HepG2 (cell line): ENCODE results near the gene PPIA. TPM values are rescaled to one million over a fixed set of nuclear protein-coding genes. Genes with fewer than 3 reads are reported as not detected.

Experiments used
- DNMT1 ChIP-seq: sonication (generic); formaldehyde crosslinking; IDR thresholded peaks from 2 replicates; pipeline ENCODE4 v1.5.1; 2020; ENCODE audit warnings: mild to moderate bottlenecking, missing genetic modification reagents
- JDP2 ChIP-seq: sonication (generic); formaldehyde crosslinking; IDR thresholded peaks from 2 replicates; pipeline ENCODE4 v1.8.1; 2022; ENCODE audit warnings: missing genetic modification reagents, borderline replicate concordance
- KLF11 ChIP-seq: IDR thresholded peaks from 2 replicates; pipeline ENCODE4 v1.6.1; 2016; ENCODE audit warnings: missing compliant biosample characterization
- MIER2 ChIP-seq: IDR thresholded peaks from 2 replicates; pipeline ENCODE4 v1.6.1; 2016; ENCODE audit warnings: missing biosample characterization, missing genetic modification reagents
- MTERF4 ChIP-seq: sonication (generic); formaldehyde crosslinking; IDR thresholded peaks from 2 replicates; pipeline ENCODE4 v1.8.0; 2023; ENCODE audit warnings: mild to moderate bottlenecking, missing genetic modification reagents
- NFATC3 ChIP-seq: sonication (generic); formaldehyde crosslinking; IDR thresholded peaks from 2 replicates; pipeline ENCODE4 v1.5.1; 2020; ENCODE audit warnings: mild to moderate bottlenecking, missing genetic modification reagents
- POGK ChIP-seq: sonication (generic); formaldehyde crosslinking; conservative IDR thresholded peaks from 2 replicates; pipeline ENCODE4 v1.8.0; 2022; ENCODE audit warnings: mild to moderate bottlenecking, moderate library complexity, missing genetic modification reagents
- PRDM15 ChIP-seq: sonication (generic); formaldehyde crosslinking; IDR thresholded peaks from 2 replicates; pipeline ENCODE4 v1.4.0; 2020; ENCODE audit warnings: missing genetic modification reagents
- SMC3 ChIP-seq: IDR thresholded peaks from 2 replicates; pipeline ENCODE4 v1.6.1; 2011; ENCODE audit warnings: low read length, improper control_type of control experiment
- TBL1XR1 ChIP-seq: fragments of 150-350 bp; IDR thresholded peaks from 2 replicates; pipeline ENCODE4 v1.6.1; 2014; ENCODE audit warnings: borderline replicate concordance, low read length; ENCODE audit not compliant: partially characterized antibody
- TBP ChIP-seq: sonication (generic); formaldehyde crosslinking; IDR thresholded peaks from 2 replicates; pipeline ENCODE4 v1.5.0; 2020; ENCODE audit warnings: missing genetic modification reagents
- TFAP4 ChIP-seq: sonication (generic); IDR thresholded peaks from 2 replicates; pipeline ENCODE4 v1.6.1; 2016; ENCODE audit warnings: low read depth, borderline replicate concordance
- ZBTB2 ChIP-seq: sonication (generic); formaldehyde crosslinking; IDR thresholded peaks from 2 replicates; pipeline ENCODE4 v1.8.0; 2022; ENCODE audit warnings: low read depth, missing genetic modification reagents
- ZFP91 ChIP-seq: sonication (generic); formaldehyde crosslinking; IDR thresholded peaks from 2 replicates; pipeline ENCODE4 v1.9.0; 2022; ENCODE audit warnings: missing genetic modification reagents, mild to moderate bottlenecking, borderline replicate concordance
- ZNF205 ChIP-seq: IDR thresholded peaks from 2 replicates; pipeline ENCODE4 v1.6.1; 2018; ENCODE audit warnings: missing biosample characterization, missing genetic modification reagents
- ZNF337 ChIP-seq: sonication (generic); formaldehyde crosslinking; IDR thresholded peaks from 2 replicates; pipeline ENCODE4 v1.5.1; 2020; ENCODE audit warnings: missing genetic modification reagents, low read depth, mild to moderate bottlenecking, borderline replicate concordance
- ZNF576 ChIP-seq: sonication (generic); formaldehyde crosslinking; IDR thresholded peaks from 2 replicates; pipeline ENCODE4 v1.4.0; 2020; ENCODE audit warnings: mild to moderate bottlenecking, missing genetic modification reagents
- ZSCAN30 ChIP-seq: sonication (generic); formaldehyde crosslinking; IDR thresholded peaks from 2 replicates; pipeline ENCODE4 v1.5.0; 2020; ENCODE audit warnings: mild to moderate bottlenecking, missing genetic modification reagents
- polyA plus RNA-seq, 8 experiments: library from polyadenylated mRNA; depleted of rRNA in 3 of 8; stranded (reverse) in 7 of 8; unstranded in 1 of 8; fragments of >200 nt; fragmentation: Illumina TruSeq in 4 of 8; extraction: Trizol in 4 of 8; gene quantifications; 2 replicates each; pipeline versions ENCODE4 v1.2.1 to v1.2.3, GENCODE V29; 2011 to 2016; ENCODE audit warnings: low read depth in 4 of 8, missing spikeins in 1 of 8, mixed read lengths in 1 of 8; ENCODE audit not compliant: insufficient read depth in 1 of 8
- total RNA-seq, 5 experiments: library from RNA; depleted of rRNA; stranded (reverse); fragments of >200 nt; fragmentation: Illumina TruSeq; extraction: Trizol; gene quantifications; 2 replicates each; pipeline ENCODE4 v1.2.3, GENCODE V29; 2016; ENCODE audit warnings: low read depth in 1 of 5

The PPIA gene
- total and polyA plus RNA-seq, 2 of the 13 experiments (the other 11 are each of a cell fraction or from before 2014, with no cell fraction given), result 2,268 to 3,010 TPM

GRCh38 chr7:44796034-44796503, 412 bp upstream of the PPIA start (continued):
- TF ChIP-seq JDP2 (CRISPR knock-in tag) (no peak), PRDM15 (CRISPR knock-in tag) (no peak), NFATC3 (CRISPR knock-in tag) (no peak), ZFP91 (CRISPR knock-in tag) (no peak), TFAP4 (no peak), TBP (CRISPR knock-in tag) (no peak), ZSCAN30 (no peak), TBL1XR1 (no peak), KLF11 (CRISPR knock-in tag) (no peak), ZBTB2 (CRISPR knock-in tag) (0 out of 2 replicates have a peak, but pooled peaks have one; percentile 30), MTERF4 (CRISPR knock-in tag) (no peak), POGK (peak; percentile 58; the same call in 1 of the 2 replicates), SMC3 (no peak), ZNF576 (CRISPR knock-in tag) (no peak), ZNF337 (CRISPR knock-in tag) (no peak), DNMT1 (CRISPR knock-in tag) (no peak), MIER2 (CRISPR knock-in tag) (no peak), ZNF205 (no peak)
